K562 (cell line): ENCODE data around the gene ABHD12. TPM values are rescaled to one million over a fixed set of nuclear protein-coding genes. Genes with fewer than 3 reads are reported as not detected.

ENCODE experiments used
- BMI1 ChIP-seq: fragments of 150-350 bp; IDR thresholded peaks from 2 replicates; pipeline ENCODE4 v1.6.1; 2014; ENCODE audit warnings: low read length
- DMBX1 ChIP-seq: fragments of 250-450 bp; sonication (Bioruptor Pico); IDR thresholded peaks from 2 replicates; pipeline ENCODE4 v1.8.0; 2022; ENCODE audit warnings: inconsistent platforms, mild to moderate bottlenecking, moderate library complexity, borderline replicate concordance
- E2F6 ChIP-seq, 2 experiments: IDR thresholded peaks; 2 replicates each; pipeline ENCODE4 v1.6.1; 2011; ENCODE audit warnings: borderline replicate concordance in 1 of 2, control low read depth in 1 of 2, low read depth in 1 of 2, low read length in 1 of 2, mild to moderate bottlenecking in 1 of 2, mixed read lengths in 1 of 2, moderate library complexity in 1 of 2; ENCODE audit not compliant: insufficient read depth in 1 of 2, insufficient read length in 1 of 2, poor library complexity in 1 of 2, severe bottlenecking in 1 of 2; ENCODE audit errors: extremely low read depth in 1 of 2
- ETV6 ChIP-seq, 3 experiments: fragments of 150-350 bp in 1 of 3; sonication (generic) in 1 of 3; formaldehyde crosslinking in 1 of 3; IDR thresholded peaks; 2 replicates each; pipeline versions ENCODE4 v1.6.1 to v1.8.0; 2014 to 2022; ENCODE audit warnings: borderline replicate concordance in 2 of 3, low read depth in 2 of 3, antibody characterized with exemption in 1 of 3, low read length in 1 of 3, mild to moderate bottlenecking in 1 of 3, missing genetic modification reagents in 1 of 3
- KAT8 ChIP-seq: fragments of 450-650 bp; IDR thresholded peaks from 2 replicates; pipeline ENCODE4 v1.6.1; 2016; ENCODE audit warnings: low read depth, mild to moderate bottlenecking
- LARP7 ChIP-seq: fragments of 450-650 bp; IDR thresholded peaks from 2 replicates; pipeline ENCODE4 v1.6.1; 2016
- MAZ ChIP-seq, 2 experiments: fragments of 450-650 bp in 1 of 2; sonication (generic) in 1 of 2; formaldehyde crosslinking; IDR thresholded peaks in 1 of 2; conservative IDR thresholded peaks in 1 of 2; 2 replicates each; pipeline versions ENCODE4 v1.4.0 to v1.5.0; 2020; ENCODE audit warnings: mild to moderate bottlenecking in 1 of 2, missing genetic modification reagents in 1 of 2
- MXD1 ChIP-seq: fragments of 250-450 bp; sonication (Bioruptor Pico); IDR thresholded peaks from 2 replicates; pipeline ENCODE4 v1.8.0; 2021; ENCODE audit warnings: borderline replicate concordance, mild to moderate bottlenecking, moderate library complexity; ENCODE audit not compliant: poor library complexity, severe bottlenecking
- PCBP2 ChIP-seq: fragments of 200-400 bp; formaldehyde crosslinking; IDR thresholded peaks from 2 replicates; pipeline ENCODE4 v1.6.1; 2018; ENCODE audit warnings: low read length, low read depth, mild to moderate bottlenecking, moderate library complexity; ENCODE audit not compliant: poor library complexity, severe bottlenecking
- TCFL5 ChIP-seq: fragments of 250-450 bp; sonication (Bioruptor Pico); conservative IDR thresholded peaks from 2 replicates; pipeline ENCODE4 v1.6.1; 2021; ENCODE audit warnings: mild to moderate bottlenecking, moderate library complexity, matching md5 sums
- TRIM28 ChIP-seq: fragments of 450-650 bp; IDR thresholded peaks from 2 replicates; pipeline ENCODE4 v1.6.1; 2017
- ZZZ3 ChIP-seq: fragments of 450-650 bp; IDR thresholded peaks from 2 replicates; pipeline ENCODE4 v1.6.1; 2016; ENCODE audit warnings: antibody characterized with exemption, mild to moderate bottlenecking, moderate library complexity
- polyA plus RNA-seq, 8 experiments: library from polyadenylated mRNA; depleted of rRNA in 4 of 8; stranded (reverse) in 5 of 8; unstranded in 3 of 8; fragments of >200 nt; fragmentation: Nextera tagmentation in 2 of 8; fragmentation: Illumina TruSeq in 1 of 8; extraction: Ambion mirVana in 2 of 8; extraction: Trizol in 1 of 8; gene quantifications; 2 replicates each; pipeline versions ENCODE4 v1.2.1 to v1.2.3, GENCODE V29; 2011 to 2014; ENCODE audit warnings: inconsistent platforms in 1 of 8, missing spikeins in 1 of 8
- total RNA-seq, 7 experiments: library from RNA; depleted of rRNA in 6 of 7; stranded (reverse); fragments of >200 nt in 6 of 7; fragmentation: Illumina TruSeq in 2 of 7; extraction: Trizol in 2 of 7; gene quantifications; 2 replicates each; pipeline versions ENCODE4 v1.2.1 to v1.2.3, GENCODE V29; 2011 to 2021; ENCODE audit warnings: low replicate concordance in 1 of 7
- TF ChIP-seq, protein P1 (sequence below): sonication (generic); formaldehyde crosslinking; IDR thresholded peaks from 2 replicates; pipeline ENCODE4 v1.8.0; 2022; ENCODE audit warnings: mild to moderate bottlenecking, missing genetic modification reagents
- TF ChIP-seq, protein P2 (sequence below): sonication (generic); formaldehyde crosslinking; IDR thresholded peaks from 2 replicates; pipeline ENCODE4 v1.8.0; 2022; ENCODE audit warnings: missing genetic modification reagents, mild to moderate bottlenecking, borderline replicate concordance
- TF ChIP-seq, protein P3 (sequence below): fragments of 450-650 bp; IDR thresholded peaks from 2 replicates; pipeline ENCODE4 v1.6.1; 2017; ENCODE audit warnings: antibody characterized with exemption
- TF ChIP-seq, protein P4 (sequence below): IDR thresholded peaks from 2 replicates; pipeline ENCODE4 v1.6.1; 2011; ENCODE audit not compliant: insufficient read length; ENCODE audit errors: extremely low read depth

ABHD12 gene
- total and polyA plus RNA-seq, 9 of the 15 experiments (the other 6 are each of a cell fraction or from before 2014, with no cell fraction given), result 0.65 to 15.6 (median 9.1) TPM

DNA sequence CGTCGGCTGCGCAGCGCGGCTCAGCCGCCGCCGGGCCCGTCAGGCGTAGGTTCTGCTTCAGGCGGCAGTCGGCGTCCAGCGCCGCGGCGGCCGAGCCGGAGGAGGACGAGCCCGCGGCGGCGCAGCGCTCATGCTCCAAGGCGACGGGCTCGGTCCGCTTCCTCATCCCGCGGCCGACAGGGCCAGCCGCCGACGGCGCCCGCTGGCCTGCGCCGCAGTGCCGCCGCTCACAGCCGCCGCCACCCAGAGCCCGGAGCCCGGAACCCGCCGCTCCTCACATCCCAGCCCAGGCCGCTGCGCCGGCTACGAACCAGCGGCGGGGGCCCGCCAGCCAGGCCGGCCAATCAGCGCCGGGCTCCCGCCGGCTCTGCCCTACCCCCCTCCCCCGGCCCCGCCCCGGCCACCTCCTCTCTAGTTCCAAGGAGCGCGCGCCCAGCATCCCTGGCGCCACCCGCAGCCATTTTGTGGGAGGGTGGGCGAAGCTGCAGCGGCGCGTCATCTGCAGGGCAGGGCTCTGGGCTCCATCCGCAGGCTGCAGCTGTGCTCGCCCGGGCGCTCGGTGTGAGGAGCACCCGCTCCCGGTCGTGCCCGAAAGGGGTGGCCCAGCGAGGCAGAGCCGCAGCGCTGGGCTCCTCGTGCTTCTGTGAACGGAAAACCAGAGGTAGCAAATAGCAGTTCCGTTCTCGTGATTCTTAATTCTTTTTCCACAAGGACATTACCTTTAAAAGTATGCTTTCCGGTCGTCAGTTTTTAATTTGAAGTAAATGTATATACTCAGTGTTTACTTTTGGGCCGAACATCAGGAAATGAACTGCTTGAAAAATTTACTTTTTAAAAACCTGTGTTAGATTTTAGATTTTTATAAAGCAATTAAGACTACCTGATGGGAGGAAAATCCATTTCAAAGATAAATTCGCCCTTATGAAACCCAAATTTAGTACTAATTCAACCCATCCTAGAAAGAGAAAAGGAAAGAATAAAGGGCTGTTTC is at the start of gene ABHD12 (continued):
- TF ChIP-seq, protein P1, sequence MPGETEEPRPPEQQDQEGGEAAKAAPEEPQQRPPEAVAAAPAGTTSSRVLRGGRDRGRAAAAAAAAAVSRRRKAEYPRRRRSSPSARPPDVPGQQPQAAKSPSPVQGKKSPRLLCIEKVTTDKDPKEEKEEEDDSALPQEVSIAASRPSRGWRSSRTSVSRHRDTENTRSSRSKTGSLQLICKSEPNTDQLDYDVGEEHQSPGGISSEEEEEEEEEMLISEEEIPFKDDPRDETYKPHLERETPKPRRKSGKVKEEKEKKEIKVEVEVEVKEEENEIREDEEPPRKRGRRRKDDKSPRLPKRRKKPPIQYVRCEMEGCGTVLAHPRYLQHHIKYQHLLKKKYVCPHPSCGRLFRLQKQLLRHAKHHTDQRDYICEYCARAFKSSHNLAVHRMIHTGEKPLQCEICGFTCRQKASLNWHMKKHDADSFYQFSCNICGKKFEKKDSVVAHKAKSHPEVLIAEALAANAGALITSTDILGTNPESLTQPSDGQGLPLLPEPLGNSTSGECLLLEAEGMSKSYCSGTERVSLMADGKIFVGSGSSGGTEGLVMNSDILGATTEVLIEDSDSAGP (CRISPR knock-in tag), result no peak
- TF ChIP-seq TCFL5 (no peak), BMI1 (no peak), DMBX1 (no peak), MXD1 (CRISPR knock-in tag) (no peak), KAT8 (no peak), ETV6 (IDR thresholded peaks at IDR 0.05; ENCODE audit: borderline replicate concordance in 1 of 2, low read depth in 2 of 2, low read length in 1 of 2) (no peak), ETV6 (CRISPR knock-in tag; IDR thresholded peaks at IDR 0.05; ENCODE audit: borderline replicate concordance) (no peak), ZZZ3 (no peak), MAZ (CRISPR knock-in tag; conservative IDR thresholded peaks at IDR 0.05 in 1 of 2, IDR thresholded peaks at IDR 0.05 in 1 of 2) (0 out of 4 replicates have a peak, but pooled peaks of 1 of the 2 experiments have one; percentile 10), LARP7 (no peak), E2F6 (IDR thresholded peaks at IDR 0.05; ENCODE audit: borderline replicate concordance in 1 of 2, extremely low read depth in 1 of 2, insufficient read depth in 1 of 2, insufficient read length in 1 of 2, low read depth in 1 of 2, low read length in 1 of 2, poor library complexity in 1 of 2, severe bottlenecking in 1 of 2) (peak; percentile 35 to 54), PCBP2 (no peak), TRIM28 (no peak)
- TF ChIP-seq, protein P2, sequence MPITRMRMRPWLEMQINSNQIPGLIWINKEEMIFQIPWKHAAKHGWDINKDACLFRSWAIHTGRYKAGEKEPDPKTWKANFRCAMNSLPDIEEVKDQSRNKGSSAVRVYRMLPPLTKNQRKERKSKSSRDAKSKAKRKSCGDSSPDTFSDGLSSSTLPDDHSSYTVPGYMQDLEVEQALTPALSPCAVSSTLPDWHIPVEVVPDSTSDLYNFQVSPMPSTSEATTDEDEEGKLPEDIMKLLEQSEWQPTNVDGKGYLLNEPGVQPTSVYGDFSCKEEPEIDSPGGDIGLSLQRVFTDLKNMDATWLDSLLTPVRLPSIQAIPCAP, result no peak
- TF ChIP-seq, protein P3, sequence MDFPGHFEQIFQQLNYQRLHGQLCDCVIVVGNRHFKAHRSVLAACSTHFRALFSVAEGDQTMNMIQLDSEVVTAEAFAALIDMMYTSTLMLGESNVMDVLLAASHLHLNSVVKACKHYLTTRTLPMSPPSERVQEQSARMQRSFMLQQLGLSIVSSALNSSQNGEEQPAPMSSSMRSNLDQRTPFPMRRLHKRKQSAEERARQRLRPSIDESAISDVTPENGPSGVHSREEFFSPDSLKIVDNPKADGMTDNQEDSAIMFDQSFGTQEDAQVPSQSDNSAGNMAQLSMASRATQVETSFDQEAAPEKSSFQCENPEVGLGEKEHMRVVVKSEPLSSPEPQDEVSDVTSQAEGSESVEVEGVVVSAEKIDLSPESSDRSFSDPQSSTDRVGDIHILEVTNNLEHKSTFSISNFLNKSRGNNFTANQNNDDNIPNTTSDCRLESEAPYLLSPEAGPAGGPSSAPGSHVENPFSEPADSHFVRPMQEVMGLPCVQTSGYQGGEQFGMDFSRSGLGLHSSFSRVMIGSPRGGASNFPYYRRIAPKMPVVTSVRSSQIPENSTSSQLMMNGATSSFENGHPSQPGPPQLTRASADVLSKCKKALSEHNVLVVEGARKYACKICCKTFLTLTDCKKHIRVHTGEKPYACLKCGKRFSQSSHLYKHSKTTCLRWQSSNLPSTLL, result no peak
- TF ChIP-seq, protein P4, sequence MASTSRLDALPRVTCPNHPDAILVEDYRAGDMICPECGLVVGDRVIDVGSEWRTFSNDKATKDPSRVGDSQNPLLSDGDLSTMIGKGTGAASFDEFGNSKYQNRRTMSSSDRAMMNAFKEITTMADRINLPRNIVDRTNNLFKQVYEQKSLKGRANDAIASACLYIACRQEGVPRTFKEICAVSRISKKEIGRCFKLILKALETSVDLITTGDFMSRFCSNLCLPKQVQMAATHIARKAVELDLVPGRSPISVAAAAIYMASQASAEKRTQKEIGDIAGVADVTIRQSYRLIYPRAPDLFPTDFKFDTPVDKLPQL, result no peak
